ENCODE measurements around the gene ZNF222.

GRCh38 chr19:44061038-44061437 is 35.9 kb downstream of the ZNF222 start:
- TF ChIP-seq POLR2A (IDR thresholded peaks at IDR 0.05; ENCODE audit: low read depth, low read length) = no peak
- TF ChIP-seq POLR2AphosphoS5 (IDR thresholded peaks at IDR 0.05; ENCODE audit: low read depth, low read length) = no peak
- no peak for TF ChIP-seq TAF1 (IDR thresholded peaks at IDR 0.05; ENCODE audit: borderline replicate concordance, low read depth, low read length)

All from GM12892 (cell line).